GM19035 (cell line): ENCODE measurements around the gene NATD1.
A peak's percentile ranks its signal among the peaks of the same experiment; 100 is the strongest.

Experiments used
- ATAC-seq: cut with Tn5 transposase; IDR thresholded peaks from one replicate; pipeline ENCODE4 v1.9.1; 2021; ENCODE audit not compliant: unreplicated experiment

The NATD1 gene

DNA sequence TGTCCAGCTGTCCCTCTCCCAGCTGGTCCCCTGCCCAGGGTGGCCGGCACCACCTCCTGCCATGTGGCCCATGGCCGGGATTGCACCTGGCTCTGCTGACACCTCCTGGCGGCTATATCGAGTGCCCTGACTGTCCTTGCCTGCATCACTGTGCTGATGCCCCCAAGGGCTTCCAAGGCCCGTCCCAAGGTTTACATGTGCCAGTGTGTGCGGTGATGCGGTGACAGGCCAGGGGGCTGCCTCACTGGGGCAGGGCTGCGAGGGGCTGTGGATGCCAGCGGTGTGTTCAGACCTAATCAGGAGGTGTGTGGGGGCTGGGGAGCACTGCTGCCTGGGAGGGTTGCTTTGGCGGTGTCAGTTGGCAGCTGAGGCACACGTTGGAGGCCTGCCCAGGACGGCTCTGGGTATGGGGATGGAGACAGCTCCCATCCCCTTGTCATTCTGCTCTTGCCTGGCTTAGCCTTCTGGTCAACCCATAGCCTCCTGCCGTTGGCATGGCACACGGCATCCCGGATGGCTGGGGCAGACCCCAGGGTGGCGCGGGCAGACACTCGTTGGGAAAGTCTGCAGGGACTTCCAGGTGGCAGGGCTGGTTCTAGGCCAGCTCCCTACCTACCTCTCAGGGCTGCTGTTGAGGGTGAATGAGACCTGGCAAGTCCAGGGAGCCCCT is 36.8 kb upstream of the NATD1 start:
- no peak for ATAC-seq

- no peak for ATAC-seq
These were observed 36.1 kb upstream of the NATD1 start for GRCh38 chr17:21289175-21289901.

GRCh38 chr17:21288571-21289017 is 35.4 kb upstream of the NATD1 start:
- ATAC-seq = no peak

DNA sequence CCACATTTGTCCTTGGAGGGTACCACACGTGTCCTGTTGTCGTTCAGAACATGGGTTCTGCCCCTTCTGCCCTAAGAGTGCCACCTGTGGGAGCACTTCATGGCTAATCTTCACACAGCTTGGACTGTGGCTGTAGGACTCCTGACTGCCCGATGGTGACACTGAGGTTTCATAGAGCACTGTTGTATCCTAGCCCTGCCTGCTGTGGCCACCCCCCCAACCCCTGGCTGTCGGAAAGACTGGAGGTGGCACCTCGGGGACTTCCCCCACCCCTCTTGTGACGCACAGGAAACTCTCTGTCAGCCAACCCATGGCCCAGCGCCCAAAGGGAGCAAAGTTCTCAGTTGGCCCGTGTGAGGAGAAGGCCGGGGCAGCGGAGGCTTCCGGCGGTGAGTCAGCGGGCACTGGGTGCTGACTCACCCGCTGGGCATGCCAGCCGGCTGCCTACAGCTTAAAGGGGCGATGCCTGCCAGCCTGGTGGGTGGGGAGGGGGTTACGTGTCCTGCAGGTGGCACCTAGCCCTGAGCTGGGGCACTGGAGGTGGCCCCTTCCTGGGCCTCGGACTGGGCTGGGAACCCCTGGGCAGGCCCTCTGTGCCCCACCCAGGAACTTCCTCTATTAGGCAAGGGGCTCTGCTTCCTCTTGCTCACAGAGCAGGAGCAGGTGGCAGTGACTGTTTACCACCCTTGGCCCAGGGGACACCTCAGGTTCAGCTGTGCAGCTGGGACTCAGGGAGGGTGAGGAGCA is 34.7 kb upstream of the NATD1 start:
- ATAC-seq = peak; percentile 30

- ATAC-seq = no peak
These were observed 33.9 kb upstream of the NATD1 start for GRCh38 chr17:21286909-21287702.

DNA sequence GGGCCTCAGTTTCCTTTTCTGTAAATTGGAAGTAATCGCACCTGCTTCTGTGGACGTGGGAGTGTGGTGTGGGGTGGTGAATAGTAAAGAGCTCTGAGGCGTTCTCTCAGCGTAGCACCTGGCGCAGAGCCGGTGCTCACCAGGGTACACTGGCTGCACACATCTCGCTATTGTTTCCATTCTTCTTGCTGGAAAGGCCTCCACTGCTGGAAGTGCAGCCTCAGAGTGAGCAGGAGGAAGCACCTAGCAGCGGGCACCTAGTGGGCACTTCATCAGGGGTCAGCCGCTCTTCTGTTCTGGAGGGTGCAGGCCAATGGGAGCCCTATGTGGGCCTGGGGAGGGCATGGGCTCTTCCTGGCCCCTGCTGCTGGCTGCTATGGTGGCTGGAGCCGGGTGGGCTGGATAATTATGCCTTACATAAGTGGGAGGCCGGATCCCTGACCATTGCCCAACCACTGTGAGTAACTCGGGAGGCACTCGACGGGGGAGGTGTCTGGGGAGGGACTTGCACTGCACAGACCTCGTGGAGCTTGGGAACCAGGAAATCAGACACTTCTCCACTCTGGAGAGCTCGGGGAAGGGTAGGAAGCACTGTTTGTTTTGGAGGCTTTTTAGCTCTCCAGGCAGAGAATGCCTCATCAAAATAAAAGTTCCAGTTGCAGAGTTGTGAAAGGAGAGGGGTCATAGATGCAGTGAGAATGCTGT is 33.0 kb upstream of the NATD1 start:
- ATAC-seq = no peak

DNA sequence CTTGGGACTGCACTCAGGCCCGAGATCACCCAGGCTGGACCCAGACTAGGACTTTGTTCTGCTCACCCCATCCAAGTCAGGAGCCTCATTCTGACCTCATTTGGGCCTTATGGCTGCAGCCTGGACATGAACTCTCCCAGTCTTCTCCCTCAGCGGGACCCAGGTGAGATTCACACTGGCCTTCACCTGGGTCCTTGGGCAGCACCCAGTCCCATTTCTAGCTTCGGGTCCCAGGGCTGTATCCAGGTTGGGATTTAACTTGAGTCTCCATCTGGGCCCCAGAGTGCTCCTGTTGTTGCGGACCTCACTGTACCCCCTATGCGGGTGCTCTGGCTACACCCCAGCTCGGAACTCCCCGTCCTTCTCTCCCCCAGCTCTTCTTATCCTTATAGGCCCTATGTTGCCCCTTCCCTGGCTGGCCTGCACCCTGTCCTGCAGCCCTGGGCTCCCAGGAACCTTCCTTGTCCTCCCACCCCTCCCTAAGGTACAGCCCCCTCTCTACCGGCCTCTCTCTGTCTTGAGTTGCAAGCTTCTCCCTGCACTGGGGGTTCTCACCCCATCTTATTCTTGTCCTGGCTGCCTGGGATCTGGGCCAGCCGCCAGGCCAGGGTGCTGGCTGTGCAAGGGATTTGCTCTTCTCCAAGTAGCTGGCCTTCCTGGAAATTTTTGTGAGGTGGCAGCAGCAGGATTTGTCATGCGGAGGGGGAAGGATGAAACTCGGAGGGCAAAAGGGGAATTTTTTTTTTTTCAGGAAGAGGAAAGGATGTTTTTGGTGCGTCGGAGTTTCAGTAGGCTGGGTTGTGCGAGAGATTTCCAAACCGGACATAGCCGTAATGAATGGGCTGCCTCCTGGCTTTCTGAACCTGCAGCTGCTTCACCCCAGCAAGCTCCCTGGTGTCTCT is 32.2 kb upstream of the NATD1 start:
- ATAC-seq = no peak

DNA sequence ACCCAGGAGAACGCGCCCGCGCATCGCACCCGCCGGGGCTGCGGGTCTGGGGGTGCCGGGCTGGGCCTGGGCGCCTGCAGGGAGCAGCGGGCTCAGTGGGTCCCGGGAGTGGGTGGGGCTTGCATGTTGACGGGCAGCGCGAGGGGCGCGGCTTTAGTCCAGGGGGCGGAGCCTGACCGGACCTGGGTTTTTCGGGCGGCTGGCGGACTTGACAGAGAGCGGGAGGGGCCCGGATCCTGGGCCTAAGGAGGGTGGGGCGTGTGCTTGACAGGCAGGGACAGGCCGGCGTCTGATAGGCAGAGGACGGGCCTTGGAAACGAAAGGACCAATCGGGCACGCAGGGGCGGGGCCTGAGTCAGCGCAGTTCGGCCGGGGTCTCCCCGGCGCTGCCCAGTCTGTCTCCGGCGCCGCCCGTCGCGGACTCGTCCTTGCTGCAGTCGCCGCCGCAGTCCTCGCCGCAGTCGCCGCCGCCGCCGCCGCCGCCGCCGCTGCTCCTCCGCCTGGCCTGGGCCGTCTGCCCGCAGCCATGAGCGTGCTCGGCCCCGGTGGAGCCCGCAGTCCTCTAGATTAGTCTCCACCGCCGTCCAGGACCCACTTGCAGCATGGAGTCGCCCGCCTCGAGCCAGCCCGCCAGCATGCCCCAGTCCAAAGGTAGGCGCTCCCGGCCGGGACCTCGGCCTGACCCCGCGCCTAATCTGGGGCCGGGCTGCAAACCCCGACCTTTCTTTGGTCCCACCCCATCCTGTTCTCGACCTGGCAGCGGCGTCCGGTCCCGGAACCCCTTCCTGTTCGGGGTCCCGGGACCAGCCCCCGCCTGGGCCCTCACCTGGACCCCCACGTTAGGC is 31.3 kb upstream of the NATD1 start, which contains the start of gene MAP2K3:
TSS of gene MAP2K3 (plus strand) at position 393 of the 845 bp plus-strand sequence. CDS start at position 603, 210 bp downstream.
- ATAC-seq = peak; percentile 75

DNA sequence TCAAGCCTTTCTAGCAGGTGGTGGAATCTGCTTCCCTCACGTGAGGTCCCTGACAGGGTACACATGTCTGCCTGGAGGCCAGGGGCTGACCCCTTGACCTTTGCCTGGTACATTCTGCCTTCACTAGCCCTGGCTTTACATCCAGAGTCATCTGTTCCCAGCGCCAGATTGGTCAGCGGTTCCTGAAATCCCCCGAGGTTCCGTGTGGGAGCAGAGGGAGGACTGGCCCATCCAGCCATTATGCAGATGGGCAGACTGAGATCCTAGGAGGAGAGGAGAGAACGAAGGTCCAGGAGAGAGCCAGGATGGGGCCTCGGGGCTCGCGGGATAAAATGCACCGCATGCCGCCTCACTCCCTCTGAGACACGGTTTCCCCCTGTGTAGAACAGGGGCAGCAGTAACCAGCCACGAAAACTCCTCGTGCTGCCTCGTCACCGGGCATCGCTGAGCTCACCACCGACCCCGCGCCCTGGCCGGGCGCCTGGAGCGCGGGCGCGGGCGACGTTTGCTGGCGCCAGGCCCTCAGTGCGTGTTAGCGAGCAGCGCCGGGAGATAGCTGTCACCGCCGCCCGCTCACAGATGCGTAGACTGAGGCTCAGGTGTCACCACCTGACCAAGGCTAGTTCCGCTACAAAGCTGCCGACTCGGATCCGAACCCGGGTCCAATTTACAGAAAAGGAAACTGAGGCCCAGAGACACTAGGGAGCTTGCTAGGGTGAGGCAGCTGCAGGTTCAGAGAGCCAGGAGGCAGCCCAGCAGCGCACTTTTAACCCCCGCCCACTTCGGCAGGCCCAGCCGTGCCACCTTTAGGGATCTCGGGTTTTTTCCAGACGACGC is 30.5 kb upstream of the NATD1 start:
- peak; percentile 15 for ATAC-seq

GRCh38 chr17:21282850-21283249 is 29.6 kb upstream of the NATD1 start:
- no peak for ATAC-seq

- no peak for ATAC-seq
These were observed 29.0 kb upstream of the NATD1 start for GRCh38 chr17:21282231-21282630.

DNA sequence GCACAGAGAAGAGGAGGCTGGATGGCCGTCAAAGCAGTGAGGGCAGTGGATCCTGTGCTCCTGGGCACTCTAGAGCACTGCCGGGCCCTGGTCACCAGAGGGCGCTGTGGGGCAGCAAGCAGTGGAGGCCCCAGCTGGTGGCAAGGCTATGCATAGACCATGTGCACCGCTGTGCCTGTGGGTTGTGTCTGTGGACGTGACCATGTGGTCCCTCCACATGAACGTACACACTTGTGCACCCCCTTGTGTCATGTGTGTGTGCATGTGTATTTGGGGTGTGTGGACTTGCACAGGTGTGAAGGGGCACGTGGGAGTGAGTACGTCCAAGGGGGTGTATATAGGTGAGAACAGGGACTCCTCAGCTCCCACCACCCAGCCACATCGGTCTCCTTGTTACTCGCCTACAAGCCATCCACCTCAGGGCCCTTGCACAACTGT is 26.9 kb upstream of the NATD1 start:
- no peak for ATAC-seq

DNA sequence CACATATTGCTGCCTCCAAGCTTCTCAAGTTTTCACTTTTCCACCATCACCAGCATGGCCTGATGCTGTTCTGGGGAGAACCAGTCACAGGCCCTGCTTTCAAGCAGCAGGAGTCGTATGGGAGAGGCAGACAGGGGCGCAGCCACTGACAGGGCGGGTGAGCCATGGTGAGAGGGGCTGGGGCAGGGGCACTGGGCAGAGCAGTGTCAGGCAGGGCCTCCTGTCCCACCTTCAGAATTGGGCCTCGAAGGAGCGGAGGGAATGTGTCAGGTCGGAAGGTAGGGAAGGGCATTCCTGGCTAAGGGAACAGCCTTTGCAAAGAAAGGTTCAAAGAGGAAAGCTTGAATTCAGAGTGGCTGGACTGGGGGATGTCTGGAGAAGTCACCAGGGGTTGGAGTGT is 26.4 kb upstream of the NATD1 start:
- no peak for ATAC-seq

DNA sequence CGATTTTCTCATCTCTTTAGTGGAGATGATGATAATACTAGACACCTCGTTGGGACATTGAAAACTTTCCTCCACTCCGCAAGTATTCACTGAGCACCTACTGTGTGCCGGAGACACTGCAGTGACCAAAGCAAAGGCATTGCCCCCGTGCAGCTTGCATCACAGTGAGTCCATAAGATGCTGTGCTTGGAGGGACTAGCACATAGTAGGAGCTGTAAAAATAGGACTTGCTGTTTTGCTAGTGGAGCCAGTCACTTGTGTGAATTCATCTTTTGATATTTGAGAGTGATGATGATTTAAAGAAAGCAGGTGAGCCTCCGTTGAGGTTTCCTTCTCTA is 26.0 kb upstream of the NATD1 start:
- ATAC-seq = no peak

GRCh38 chr17:21278450-21279197 is 25.4 kb upstream of the NATD1 start:
- no peak for ATAC-seq

GRCh38 chr17:21277332-21277731 is 24.1 kb upstream of the NATD1 start:
- ATAC-seq = no peak

GRCh38 chr17:21276264-21276588 is 23.0 kb upstream of the NATD1 start:
- ATAC-seq = no peak
